PC-9 (cell line): Measurements from ENCODE around the gene PACRG. TPM values are rescaled to one million over a fixed set of nuclear protein-coding genes. Genes with fewer than 3 reads are reported as not detected.

ENCODE experiments used
- BruUV-seq: library from RNA; stranded (reverse); fragments of 400-500 nt; replicated peaks from 2 replicates; lab custom pipeline; 2021; lab: Mats Ljungman, UMichigan
- CTCF ChIA-PET: fragments of 300-600 bp; sonication (Branson Sonifier 250); formaldehyde crosslinking; loops from one replicate; lab custom pipeline; 2022; ENCODE audit warnings: antibody characterized with exemption; lab: Charles Lee
- POLR2A ChIA-PET: fragments of 300-600 bp; sonication (Branson Sonifier 250); formaldehyde crosslinking; loops from one replicate; lab custom pipeline; 2022; ENCODE audit warnings: antibody characterized with exemption; ENCODE audit not compliant: unreplicated experiment; lab: Charles Lee
- DNase-seq, 2 experiments: peaks; one replicate each; pipeline versions ENCODE4 v3.0.0 to v3.0.0-alpha.2; 2015 to 2022; ENCODE audit warnings: mixed read lengths in 1 of 2
- H2AFZ ChIP-seq: fragments of 200-600 bp; sonication (generic); 2 replicates; pipeline ENCODE4 v1.8.1; 2017; ENCODE audit warnings: antibody characterized with exemption
- H3F3A ChIP-seq: fragments of 200-600 bp; sonication (generic); 2 replicates; pipeline ENCODE4 v1.8.1; 2017; ENCODE audit warnings: antibody characterized with exemption, mild to moderate bottlenecking, low read depth; ENCODE audit not compliant: insufficient read depth
- H3K27ac ChIP-seq: fragments of 200-600 bp; sonication (generic); 2 replicates; pipeline ENCODE4 v1.6.1; 2016; ENCODE audit warnings: mixed run types
- H3K27me3 ChIP-seq: fragments of 200-600 bp; sonication (generic); 2 replicates; pipeline ENCODE4 v1.6.1; 2016; ENCODE audit warnings: low read depth, mixed run types; ENCODE audit not compliant: insufficient read depth
- H3K36me3 ChIP-seq: fragments of 200-600 bp; sonication (generic); 2 replicates; pipeline ENCODE4 v1.6.1; 2016; ENCODE audit warnings: low read depth, mixed run types
- H3K4me1 ChIP-seq: fragments of 200-600 bp; sonication (generic); replicated peaks from 2 replicates; pipeline ENCODE4 v1.6.1; 2016; ENCODE audit warnings: mixed run types; ENCODE audit not compliant: insufficient read depth
- H3K4me2 ChIP-seq: fragments of 200-600 bp; sonication (generic); 2 replicates; pipeline ENCODE4 v1.6.1; 2017; ENCODE audit warnings: mixed run types
- H3K4me3 ChIP-seq: fragments of 200-600 bp; sonication (generic); 2 replicates; pipeline ENCODE4 v1.6.1; 2016; ENCODE audit warnings: mixed run types
- H3K79me2 ChIP-seq: fragments of 200-600 bp; sonication (generic); 2 replicates; pipeline ENCODE4 v1.6.1; 2017; ENCODE audit warnings: low read depth, mixed run types
- H3K9me2 ChIP-seq: fragments of 200-600 bp; sonication (generic); 2 replicates; pipeline ENCODE4 v1.8.1; 2017; ENCODE audit warnings: mild to moderate bottlenecking; ENCODE audit not compliant: insufficient read depth
- H3K9me3 ChIP-seq: fragments of 200-600 bp; sonication (generic); 2 replicates; pipeline ENCODE4 v1.8.1; 2016; ENCODE audit warnings: low read depth; ENCODE audit not compliant: insufficient read depth
- H4K20me1 ChIP-seq: fragments of 200-600 bp; sonication (generic); 2 replicates; pipeline ENCODE4 v1.8.1; 2017; ENCODE audit not compliant: insufficient read depth
- EZH2 ChIP-seq: fragments of 200-600 bp; sonication (generic); IDR thresholded peaks from 2 replicates; pipeline ENCODE4 v1.8.0; 2017; ENCODE audit warnings: antibody characterized with exemption, low read depth
- intact Hi-C: fragments of 100-400 bp; cut with micrococcal nuclease; formaldehyde crosslinking; loops from one replicate; pipeline ENCODE4 v1.10.0; 2022; ENCODE audit not compliant: unreplicated experiment
- total RNA-seq: library from RNA; stranded (reverse); gene quantifications from 2 replicates; pipeline ENCODE4 v1.2.3, GENCODE V29; 2021
- TF ChIP-seq, protein P1 (sequence below): fragments of 200-600 bp; sonication (generic); conservative IDR thresholded peaks from 2 replicates; pipeline ENCODE4 v1.6.1; 2017; ENCODE audit warnings: mixed run types, antibody characterized with exemption, mild to moderate bottlenecking, moderate library complexity

PACRG gene
- total RNA-seq, 1 experiment from 2014 or later, result not detected

DNA sequence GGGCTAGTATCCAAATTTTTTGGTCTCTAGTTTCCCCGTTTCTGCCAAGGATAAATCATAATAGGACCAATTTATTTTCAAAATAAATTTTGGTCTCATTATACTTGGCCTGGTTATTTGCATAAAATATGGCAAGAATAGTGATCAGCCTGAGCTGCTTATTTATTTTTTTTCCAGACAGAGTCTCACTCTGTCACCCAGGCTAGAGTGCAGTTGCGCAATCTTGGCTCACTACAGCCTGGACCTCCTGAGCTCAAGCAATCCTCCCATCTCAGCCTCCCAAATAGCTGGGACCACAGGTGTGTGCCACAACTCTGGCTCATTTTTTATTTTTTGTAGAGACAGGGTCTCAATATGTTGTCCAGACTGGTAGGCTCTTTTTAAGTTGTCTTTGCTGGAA, 329.5 kb downstream of the PACRG start:
- POLR2A ChIA-PET, result no interaction called here
- TF ChIP-seq, protein P1, sequence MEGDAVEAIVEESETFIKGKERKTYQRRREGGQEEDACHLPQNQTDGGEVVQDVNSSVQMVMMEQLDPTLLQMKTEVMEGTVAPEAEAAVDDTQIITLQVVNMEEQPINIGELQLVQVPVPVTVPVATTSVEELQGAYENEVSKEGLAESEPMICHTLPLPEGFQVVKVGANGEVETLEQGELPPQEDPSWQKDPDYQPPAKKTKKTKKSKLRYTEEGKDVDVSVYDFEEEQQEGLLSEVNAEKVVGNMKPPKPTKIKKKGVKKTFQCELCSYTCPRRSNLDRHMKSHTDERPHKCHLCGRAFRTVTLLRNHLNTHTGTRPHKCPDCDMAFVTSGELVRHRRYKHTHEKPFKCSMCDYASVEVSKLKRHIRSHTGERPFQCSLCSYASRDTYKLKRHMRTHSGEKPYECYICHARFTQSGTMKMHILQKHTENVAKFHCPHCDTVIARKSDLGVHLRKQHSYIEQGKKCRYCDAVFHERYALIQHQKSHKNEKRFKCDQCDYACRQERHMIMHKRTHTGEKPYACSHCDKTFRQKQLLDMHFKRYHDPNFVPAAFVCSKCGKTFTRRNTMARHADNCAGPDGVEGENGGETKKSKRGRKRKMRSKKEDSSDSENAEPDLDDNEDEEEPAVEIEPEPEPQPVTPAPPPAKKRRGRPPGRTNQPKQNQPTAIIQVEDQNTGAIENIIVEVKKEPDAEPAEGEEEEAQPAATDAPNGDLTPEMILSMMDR, result no peak
- no peak for TF ChIP-seq EZH2
- Histone ChIP-seq H4K20me1 (no peaks in the 10 kb centered on the region), H2AFZ (no peak overlapping the region), H3K79me2 (no peaks in the 10 kb centered on the region), H3K27me3 (peaks cover 41% of the 10 kb centered on the region; the same call in 1 of the 2 replicates), H3K9me3 (no peaks in the 10 kb centered on the region), H3K27ac (no peak overlapping the region), H3K9me2 (no peaks in the 10 kb centered on the region), H3F3A (no peaks in the 10 kb centered on the region), H3K4me2 (no peak overlapping the region), H3K36me3 (no peaks in the 10 kb centered on the region), H3K4me3 (no peak overlapping the region), H3K4me1 (no peaks in the 10 kb centered on the region)
- no TSS peak for BruUV-seq
- no peak for DNase-seq
- intact Hi-C loops, result no loop called here
- CTCF ChIA-PET, result no interaction called here

DNA sequence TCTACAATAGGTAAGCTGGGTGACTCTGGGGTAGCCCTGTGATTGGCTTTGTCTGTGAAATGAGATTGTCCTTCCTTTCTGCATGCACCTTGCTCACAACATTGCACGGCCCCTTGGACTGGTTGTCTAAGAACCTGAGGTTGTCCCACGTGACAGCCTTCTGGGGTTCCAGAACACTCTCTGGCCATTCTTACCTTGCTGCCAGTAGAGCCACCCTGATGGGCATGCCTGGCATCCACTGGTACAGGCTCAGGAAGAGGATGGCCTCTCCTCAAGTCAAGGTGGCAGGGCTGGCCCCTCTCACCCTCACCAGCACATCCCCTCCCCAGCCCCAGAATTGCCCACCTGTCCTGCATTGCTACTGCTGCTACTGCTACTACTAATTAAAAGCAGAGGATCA, 335.0 kb downstream of the PACRG start:
- H3K27ac ChIP-seq, result no peak overlapping the region
- no peak overlapping the region for H3K4me2 ChIP-seq

DNA sequence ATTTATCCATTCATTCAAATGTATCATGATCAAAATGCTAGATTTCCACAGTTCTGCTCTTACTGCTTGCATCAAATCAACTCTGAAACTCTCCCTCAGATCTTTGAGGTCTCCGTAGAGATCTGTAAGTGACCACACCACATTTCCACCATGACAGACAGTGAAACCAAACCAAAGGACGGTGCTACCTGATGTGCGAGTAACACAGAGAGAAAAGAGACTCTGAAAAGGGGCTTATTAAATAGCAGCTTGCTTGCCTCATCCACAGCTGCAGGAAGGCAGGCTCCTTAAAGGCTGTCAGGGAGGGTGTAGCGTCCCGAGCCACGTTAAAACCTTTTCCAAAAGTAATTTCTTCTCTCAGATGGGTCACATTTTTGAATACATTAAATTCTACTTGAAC, 335.8 kb downstream of the PACRG start:
- H3K27ac ChIP-seq, result no peak overlapping the region
- H3K4me3 ChIP-seq, result no peak overlapping the region
- H3K27me3 ChIP-seq, result peaks cover 70% of the 10 kb centered on the region
- BruUV-seq, result no TSS peak
- H3K4me1 ChIP-seq, result no peaks in the 10 kb centered on the region
- no peaks in the 10 kb centered on the region for H3K79me2 ChIP-seq
- H3K9me2 ChIP-seq, result peaks cover 5% of the 10 kb centered on the region; the same call in 1 of the 2 replicates
- no peak for DNase-seq
- no peaks in the 10 kb centered on the region for H3K9me3 ChIP-seq
- no peaks in the 10 kb centered on the region for H3K36me3 ChIP-seq
- no peak for TF ChIP-seq EZH2
- TF ChIP-seq, protein P1, result no peak
- H3K4me2 ChIP-seq, result no peak overlapping the region
- intact Hi-C loops, result no loop called here
- ChIA-PET CTCF (no interaction called here), POLR2A (no interaction called here)
- H3F3A ChIP-seq, result no peaks in the 10 kb centered on the region
- no peak overlapping the region for H2AFZ ChIP-seq
- H4K20me1 ChIP-seq, result no peaks in the 10 kb centered on the region

More for the DNA sequence above, 335.0 kb downstream of the PACRG start:
- DNase-seq, result no peak
- H3K27me3 ChIP-seq, result peaks cover 76% of the 10 kb centered on the region
- H3F3A ChIP-seq, result no peaks in the 10 kb centered on the region
- intact Hi-C loops, result no loop called here
- POLR2A ChIA-PET, result no interaction called here
- no peak overlapping the region for H2AFZ ChIP-seq
- no peaks in the 10 kb centered on the region for H3K79me2 ChIP-seq
- H3K9me3 ChIP-seq, result no peaks in the 10 kb centered on the region
- TF ChIP-seq, protein P1, result no peak
- H3K36me3 ChIP-seq, result no peaks in the 10 kb centered on the region
- no peaks in the 10 kb centered on the region for H3K4me1 ChIP-seq
- H3K4me3 ChIP-seq, result no peak overlapping the region
- CTCF ChIA-PET, result no interaction called here
- peaks cover 2% of the 10 kb centered on the region; the same call in 1 of the 2 replicates for H3K9me2 ChIP-seq
- no TSS peak for BruUV-seq
- no peaks in the 10 kb centered on the region for H4K20me1 ChIP-seq
